Activated T-helper 2 cell treated with anti-CD3 and anti-CD28 coated beads, Interferon-gamma antibody, Interleukin-2, Interleukin-4, amounts not matched to agents 10 μg/mL and 5 μg/mL and 100 μg/mL, durations not matched to agents 14 hours and 24 hours and 36 hours (primary cell): ENCODE data around the gene CERKL. TPM values are rescaled to one million over a fixed set of nuclear protein-coding genes. Genes with fewer than 3 reads are reported as not detected.

Source experiments
- DNase-seq: peaks from one replicate; pipeline ENCODE4 v3.0.0; 2021; ENCODE audit warnings: low spot score
- H3K27ac Mint-ChIP-seq: one replicate; pipeline ENCODE4 v1.8.0; 2021; ENCODE audit warnings: mixed read lengths
- H3K27me3 Mint-ChIP-seq: one replicate; pipeline ENCODE4 v1.8.0; 2021; ENCODE audit warnings: low read depth, mixed read lengths
- H3K36me3 Mint-ChIP-seq: one replicate; pipeline ENCODE4 v1.8.0; 2021; ENCODE audit warnings: low read depth, mixed read lengths
- H3K4me1 Mint-ChIP-seq: one replicate; pipeline ENCODE4 v1.8.0; 2021; ENCODE audit warnings: low read depth, mixed read lengths
- H3K4me3 Mint-ChIP-seq: one replicate; pipeline ENCODE4 v1.8.0; 2021; ENCODE audit warnings: low read depth, mild to moderate bottlenecking, moderate library complexity, mixed read lengths
- H3K9me3 Mint-ChIP-seq: one replicate; pipeline ENCODE4 v1.8.0; 2021; ENCODE audit warnings: mixed read lengths
- intact Hi-C: fragments of 100-400 bp; cut with micrococcal nuclease; formaldehyde crosslinking; loops from one replicate; pipeline ENCODE4 v1.15.1; 2023
- total RNA-seq: library from RNA; stranded (reverse); gene quantifications from 2 replicates; pipeline ENCODE4 v1.2.3, GENCODE V29; 2022

CERKL gene
- total RNA-seq, 1 donor from 2014 or later, result not detected

- DNase-seq, result no peak
- no peak overlapping the region for H3K27ac Mint-ChIP-seq
- intact Hi-C loops, result loop anchor here (10.0 kb wide), 2 partner anchors 139 to 501 kb away; no protein-coding TSS in a partner anchor
- no peaks in the 10 kb centered on the region for H3K4me1 Mint-ChIP-seq
- H3K9me3 Mint-ChIP-seq, result no peaks in the 10 kb centered on the region
- no peaks in the 10 kb centered on the region for H3K36me3 Mint-ChIP-seq
- H3K4me3 Mint-ChIP-seq, result no peak overlapping the region
- H3K27me3 Mint-ChIP-seq, result peaks cover 22% of the 10 kb centered on the region
These were observed 81.3 kb downstream of the CERKL start for GRCh38 chr2:181575650-181576025.

DNA sequence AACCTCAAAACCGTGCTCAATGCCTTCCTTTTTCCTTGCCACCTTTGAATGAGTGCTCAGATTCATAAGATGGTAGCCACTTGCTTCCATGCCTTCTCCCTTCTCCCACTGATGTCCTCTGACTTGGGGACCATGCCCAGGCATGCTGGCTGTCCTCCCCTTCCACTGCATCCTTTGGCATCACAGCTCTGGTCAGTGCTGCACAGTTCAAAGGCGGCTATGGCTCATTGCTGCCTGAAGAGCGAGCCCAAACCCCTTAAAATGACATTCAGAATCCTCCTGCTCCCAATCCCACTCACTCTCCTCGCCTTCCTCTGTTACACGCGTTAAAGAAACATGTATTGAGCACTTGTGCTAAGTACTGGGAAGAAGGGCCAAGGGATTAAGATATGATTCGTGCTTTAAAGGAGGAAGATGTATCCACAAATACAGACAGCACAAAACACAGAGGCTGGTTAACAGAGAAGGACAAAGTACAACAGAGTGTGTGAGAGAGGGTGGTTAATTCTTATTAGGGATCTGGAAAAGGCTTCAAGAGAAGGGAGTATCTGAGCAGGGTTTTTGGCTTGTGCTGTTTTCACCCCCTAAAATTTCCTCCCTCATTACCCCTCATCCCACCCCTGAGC lies 81.8 kb downstream of the CERKL start:
- H3K27ac Mint-ChIP-seq, result no peak overlapping the region
- H3K4me3 Mint-ChIP-seq, result no peak overlapping the region

DNA sequence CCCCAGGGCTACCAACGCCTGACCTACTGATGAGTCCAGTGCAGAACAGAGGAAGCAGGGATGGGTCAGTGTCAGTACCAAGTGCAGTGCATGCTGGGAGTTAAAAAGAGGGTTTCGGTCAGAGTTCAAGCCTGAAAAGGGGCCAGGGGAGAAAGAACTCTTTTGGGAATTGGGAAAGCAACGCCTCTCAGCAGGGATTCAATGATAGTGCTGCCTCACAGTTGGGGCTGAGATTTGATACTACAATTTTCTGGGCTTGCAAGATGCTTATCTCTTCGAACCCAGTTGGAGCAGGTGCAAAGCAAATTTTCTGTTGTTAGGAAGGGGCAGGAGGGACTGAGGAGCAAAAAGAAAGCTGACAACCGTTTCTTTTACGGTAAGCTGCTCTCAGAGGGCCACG lies 82.6 kb downstream of the CERKL start:
- Mint-ChIP-seq H3K9me3 (no peaks in the 10 kb centered on the region), H3K4me1 (no peaks in the 10 kb centered on the region), H3K4me3 (no peak overlapping the region), H3K27me3 (peaks cover 25% of the 10 kb centered on the region), H3K27ac (no peak overlapping the region), H3K36me3 (no peaks in the 10 kb centered on the region)
- intact Hi-C loops, result loop anchor here (5.0 to 10.0 kb wide), 3 partner anchors 103 to 500 kb away; no protein-coding TSS in a partner anchor
- DNase-seq, result no peak

More for the DNA sequence above, 81.8 kb downstream of the CERKL start:
- no peaks in the 10 kb centered on the region for H3K36me3 Mint-ChIP-seq
- H3K4me1 Mint-ChIP-seq, result no peaks in the 10 kb centered on the region
- no peaks in the 10 kb centered on the region for H3K9me3 Mint-ChIP-seq
- intact Hi-C loops, result loop anchor here (10.0 kb wide), 2 partner anchors 140 to 500 kb away; no protein-coding TSS in a partner anchor
- no peak for DNase-seq
- H3K27me3 Mint-ChIP-seq, result peaks cover 22% of the 10 kb centered on the region

GRCh38 chr2:181573140-181573736 lies 83.7 kb downstream of the CERKL start:
- peaks cover 3% of the 10 kb centered on the region for H3K4me1 Mint-ChIP-seq
- no peak overlapping the region for H3K4me3 Mint-ChIP-seq
- H3K9me3 Mint-ChIP-seq, result no peaks in the 10 kb centered on the region
- H3K27ac Mint-ChIP-seq, result no peak overlapping the region
- peaks cover 26% of the 10 kb centered on the region for H3K27me3 Mint-ChIP-seq
- no peaks in the 10 kb centered on the region for H3K36me3 Mint-ChIP-seq
- DNase-seq, result no peak
- intact Hi-C loops, result loop anchor here (5.0 to 10.0 kb wide), 3 partner anchors 104 to 498 kb away; no protein-coding TSS in a partner anchor

DNA sequence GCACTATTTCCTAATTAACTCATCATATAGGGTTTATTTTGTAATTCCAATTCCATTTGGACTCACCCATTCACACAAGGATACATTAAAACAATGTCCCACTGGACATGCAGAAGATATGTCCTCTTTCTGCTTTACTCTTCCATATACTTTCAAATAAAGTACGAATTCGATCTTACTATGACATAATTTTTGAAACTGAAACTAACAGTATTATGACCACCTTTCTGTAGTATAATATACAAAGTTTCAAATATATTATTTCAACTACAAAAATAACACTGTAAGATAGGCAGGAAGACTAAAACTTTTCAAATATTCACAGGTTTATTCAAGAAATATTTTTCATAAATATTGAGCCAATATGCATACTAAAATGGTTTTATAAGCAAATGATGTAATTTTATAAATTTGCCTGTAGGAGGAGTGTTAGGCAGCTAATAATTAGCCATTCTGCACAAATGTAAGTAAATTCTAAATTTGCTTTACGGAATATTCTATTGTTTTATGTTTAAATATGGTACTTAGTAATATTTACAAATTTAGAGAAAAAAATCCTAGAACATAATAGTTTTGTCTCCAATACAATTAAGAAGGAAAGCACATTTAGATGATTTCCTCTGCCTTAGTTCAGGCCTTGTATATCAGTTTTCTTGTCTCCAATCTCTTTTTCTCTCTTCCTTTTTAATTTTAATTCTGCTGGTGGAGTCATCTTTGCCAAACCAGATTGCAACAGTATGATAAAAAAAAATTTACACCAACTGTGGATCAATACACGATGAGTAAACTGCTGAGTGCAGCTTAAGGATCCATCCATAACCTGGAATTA lies 85.9 kb downstream of the CERKL start:
- DNase-seq, result no peak
- peaks cover 3% of the 10 kb centered on the region for H3K4me1 Mint-ChIP-seq
- H3K4me3 Mint-ChIP-seq, result no peak overlapping the region
- no peaks in the 10 kb centered on the region for H3K9me3 Mint-ChIP-seq
- H3K27ac Mint-ChIP-seq, result no peak overlapping the region
- peaks cover 28% of the 10 kb centered on the region for H3K27me3 Mint-ChIP-seq
- intact Hi-C loops, result loop anchor here (5.0 to 10.0 kb wide), 3 partner anchors 106 to 496 kb away; no protein-coding TSS in a partner anchor
- H3K36me3 Mint-ChIP-seq, result no peaks in the 10 kb centered on the region

- H3K27me3 Mint-ChIP-seq, result peaks cover 28% of the 10 kb centered on the region
- peaks cover 4% of the 10 kb centered on the region for H3K4me1 Mint-ChIP-seq
- H3K27ac Mint-ChIP-seq, result no peak overlapping the region
- intact Hi-C loops, result loop anchor here (5.0 to 10.0 kb wide), 3 partner anchors 107 to 495 kb away; no protein-coding TSS in a partner anchor
- no peaks in the 10 kb centered on the region for H3K9me3 Mint-ChIP-seq
- H3K36me3 Mint-ChIP-seq, result no peaks in the 10 kb centered on the region
- H3K4me3 Mint-ChIP-seq, result no peak overlapping the region
- no peak for DNase-seq
These were observed 86.8 kb downstream of the CERKL start for GRCh38 chr2:181570059-181570458.

GRCh38 chr2:181566334-181567032 lies 90.4 kb downstream of the CERKL start:
- H3K27me3 Mint-ChIP-seq, result peaks cover 15% of the 10 kb centered on the region
- no peak for DNase-seq
- H3K36me3 Mint-ChIP-seq, result no peaks in the 10 kb centered on the region
- H3K9me3 Mint-ChIP-seq, result no peaks in the 10 kb centered on the region
- intact Hi-C loops, result no loop called here
- H3K27ac Mint-ChIP-seq, result no peak overlapping the region
- no peak overlapping the region for H3K4me3 Mint-ChIP-seq
- peaks cover 6% of the 10 kb centered on the region for H3K4me1 Mint-ChIP-seq

GRCh38 chr2:181563101-181563692 lies 93.7 kb downstream of the CERKL start:
- H3K27me3 Mint-ChIP-seq, result peaks cover 5% of the 10 kb centered on the region
- no peaks in the 10 kb centered on the region for H3K36me3 Mint-ChIP-seq
- H3K9me3 Mint-ChIP-seq, result no peaks in the 10 kb centered on the region
- no peak overlapping the region for H3K4me3 Mint-ChIP-seq
- H3K27ac Mint-ChIP-seq, result no peak overlapping the region
- H3K4me1 Mint-ChIP-seq, result peaks cover 3% of the 10 kb centered on the region
- intact Hi-C loops, result no loop called here
- no peak for DNase-seq

- Mint-ChIP-seq H3K27me3 (peaks cover 1% of the 10 kb centered on the region), H3K27ac (no peak overlapping the region), H3K36me3 (peaks cover 9% of the 10 kb centered on the region), H3K9me3 (no peaks in the 10 kb centered on the region), H3K4me1 (no peaks in the 10 kb centered on the region), H3K4me3 (no peak overlapping the region)
- DNase-seq, result no peak
- intact Hi-C loops, result no loop called here
These were observed 98.5 kb downstream of the CERKL start for GRCh38 chr2:181558371-181558770.

DNA sequence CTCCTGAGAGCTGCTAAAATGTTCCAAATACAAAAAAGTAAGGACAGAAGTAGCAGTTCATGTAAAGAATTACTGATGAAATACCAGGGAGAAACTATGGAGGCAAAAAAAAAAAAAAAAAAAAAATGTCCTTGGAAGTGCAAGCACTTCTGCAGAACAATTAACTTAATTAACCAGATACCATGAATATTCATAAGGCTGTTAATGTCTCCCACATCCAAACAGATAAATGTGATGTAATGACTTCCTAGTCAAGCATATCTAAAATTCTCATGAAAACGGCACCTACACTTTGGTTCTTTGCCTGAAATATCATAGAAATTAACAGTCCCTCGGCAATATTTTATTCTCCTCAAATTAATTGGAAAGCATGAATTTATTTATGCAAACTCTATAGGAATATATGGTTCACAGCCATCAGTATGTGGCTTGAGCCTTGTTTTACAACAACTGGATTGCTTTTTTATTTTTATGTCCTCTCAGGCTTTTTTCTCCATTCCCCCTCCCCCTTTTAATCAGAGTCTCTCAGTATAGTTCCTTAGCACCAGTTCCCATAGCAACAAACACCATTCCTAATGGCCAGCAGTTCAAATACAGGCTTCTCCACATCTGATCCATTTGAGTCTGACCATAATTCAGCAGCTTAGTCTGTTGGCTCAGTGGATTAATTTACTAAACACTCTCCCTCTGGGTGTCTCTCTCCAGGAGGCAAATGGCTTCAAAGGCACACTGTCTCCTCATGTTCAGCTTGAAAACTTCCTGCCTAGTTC lies 102.7 kb downstream of the CERKL start:
- no peaks in the 10 kb centered on the region for H3K9me3 Mint-ChIP-seq
- intact Hi-C loops, result no loop called here
- no peak overlapping the region for H3K27ac Mint-ChIP-seq
- H3K27me3 Mint-ChIP-seq, result no peaks in the 10 kb centered on the region
- no peak for DNase-seq
- peaks cover 24% of the 10 kb centered on the region for H3K36me3 Mint-ChIP-seq
- H3K4me1 Mint-ChIP-seq, result no peaks in the 10 kb centered on the region
- no peak overlapping the region for H3K4me3 Mint-ChIP-seq

DNA sequence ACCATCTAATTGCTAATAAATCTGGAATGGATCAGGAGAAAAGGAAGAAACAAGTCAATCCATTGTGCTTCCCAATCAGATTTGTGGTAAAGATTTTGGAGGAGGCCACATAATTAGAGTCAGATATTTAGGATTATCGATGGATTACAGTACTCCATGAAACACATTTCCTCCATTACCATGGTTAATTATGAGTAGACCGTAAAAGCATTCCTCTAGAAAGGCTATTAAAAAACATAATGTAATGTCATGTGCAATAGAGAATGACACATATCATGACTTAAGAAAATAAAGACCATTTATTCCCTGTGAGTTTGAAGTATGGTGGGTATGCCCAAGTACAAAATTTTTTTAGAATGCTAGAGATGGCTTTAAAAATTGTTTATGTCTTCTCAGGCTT lies 103.7 kb downstream of the CERKL start:
- DNase-seq, result no peak
- Mint-ChIP-seq H3K4me3 (no peak overlapping the region), H3K27ac (no peak overlapping the region), H3K4me1 (no peaks in the 10 kb centered on the region), H3K9me3 (no peaks in the 10 kb centered on the region), H3K36me3 (peaks cover 29% of the 10 kb centered on the region), H3K27me3 (no peaks in the 10 kb centered on the region)
- intact Hi-C loops, result no loop called here
